ENCODE results near the gene TCEA2. TPM values are rescaled to one million over a fixed set of nuclear protein-coding genes. Genes with fewer than 3 reads are reported as not detected.
A peak's percentile ranks its signal among the peaks of the same experiment; 100 is the strongest.

TCEA2 gene
- total and polyA plus RNA-seq, 2 of the 13 experiments (the other 11 are each of a cell fraction or from before 2014, with no cell fraction given): 28.1 to 33.7 TPM

DNA sequence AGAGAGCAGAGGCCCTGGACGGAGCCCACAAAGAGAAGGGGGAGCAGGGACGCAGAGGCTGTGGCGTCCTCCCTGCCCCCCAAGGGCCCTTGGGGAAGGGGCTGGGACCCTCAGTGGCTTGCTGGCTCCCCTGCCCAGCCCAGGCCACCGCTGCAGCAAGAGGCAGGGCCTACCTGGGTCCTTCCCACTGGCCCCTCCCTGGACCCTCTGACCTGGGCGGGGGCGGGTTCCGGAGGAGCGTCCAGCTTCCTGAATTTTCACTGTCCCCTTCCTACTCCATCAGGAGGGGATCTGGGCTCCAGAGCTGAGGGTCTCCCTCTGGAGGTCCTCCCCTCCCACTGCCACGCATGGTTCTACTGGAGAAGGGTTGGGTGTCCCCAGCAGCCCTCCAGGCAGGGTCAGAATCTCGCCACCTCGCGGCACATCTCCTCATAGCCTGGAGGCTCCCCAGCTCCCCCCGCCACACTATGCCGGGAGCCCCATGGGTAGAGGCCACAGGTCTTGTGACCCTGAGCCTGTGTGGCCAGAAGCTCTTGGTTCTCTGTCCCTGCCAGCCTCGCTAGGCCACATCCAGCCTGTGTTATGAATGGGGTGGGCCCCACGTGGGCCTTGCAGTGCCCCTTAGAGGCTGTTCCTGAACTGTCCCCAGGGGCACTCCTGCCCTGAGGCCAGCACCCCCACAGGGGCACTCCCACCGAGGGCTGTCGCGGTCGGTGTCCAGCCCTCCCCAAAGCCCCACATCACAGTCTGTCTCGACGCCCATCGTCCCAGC, 12.6 kb upstream of the TCEA2 start (continued):
- TF ChIP-seq FUBP1 (CRISPR knock-in tag; IDR thresholded peaks at IDR 0.05; ENCODE audit: borderline replicate concordance) (no peak; the same call in 1 of the 2 replicates), ZNF766 (CRISPR knock-in tag; IDR thresholded peaks at IDR 0.05; ENCODE audit: borderline replicate concordance) (peak; percentile 98), SSRP1 (CRISPR knock-in tag; IDR thresholded peaks at IDR 0.05) (peak; percentile 84), ZNF768 (CRISPR knock-in tag; IDR thresholded peaks at IDR 0.05) (no peak), ZKSCAN1 (IDR thresholded peaks at IDR 0.05; ENCODE audit: low read length) (no peak), POLR2AphosphoS2 (IDR thresholded peaks at IDR 0.05; ENCODE audit: low read depth, low read length) (no peak), ZNF235 (CRISPR knock-in tag; IDR thresholded peaks at IDR 0.05; ENCODE audit: borderline replicate concordance) (0 out of 2 replicates have a peak, but pooled peaks have one; percentile 45), SP4 (CRISPR knock-in tag; IDR thresholded peaks at IDR 0.05) (peak; percentile 87), ZNF850 (CRISPR knock-in tag; conservative IDR thresholded peaks at IDR 0.05) (no peak), KLF12 (CRISPR knock-in tag; IDR thresholded peaks at IDR 0.05; ENCODE audit: borderline replicate concordance) (peak; percentile 94), DRAP1 (CRISPR knock-in tag; IDR thresholded peaks at IDR 0.05) (no peak; the same call in none of the 2 replicates), PITX1 (CRISPR knock-in tag; IDR thresholded peaks at IDR 0.05) (peak; percentile 75), ZNF557 (CRISPR knock-in tag; IDR thresholded peaks at IDR 0.05) (no peak; the same call in 1 of the 2 replicates), ZNF7 (CRISPR knock-in tag; IDR thresholded peaks at IDR 0.05) (peak; percentile 7; the same call in 1 of the 2 replicates)
- TF ChIP-seq, protein P1, sequence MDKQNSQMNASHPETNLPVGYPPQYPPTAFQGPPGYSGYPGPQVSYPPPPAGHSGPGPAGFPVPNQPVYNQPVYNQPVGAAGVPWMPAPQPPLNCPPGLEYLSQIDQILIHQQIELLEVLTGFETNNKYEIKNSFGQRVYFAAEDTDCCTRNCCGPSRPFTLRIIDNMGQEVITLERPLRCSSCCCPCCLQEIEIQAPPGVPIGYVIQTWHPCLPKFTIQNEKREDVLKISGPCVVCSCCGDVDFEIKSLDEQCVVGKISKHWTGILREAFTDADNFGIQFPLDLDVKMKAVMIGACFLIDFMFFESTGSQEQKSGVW (CRISPR knock-in tag; IDR thresholded peaks at IDR 0.05; ENCODE audit: borderline replicate concordance): no peak
- TF ChIP-seq, protein P2, sequence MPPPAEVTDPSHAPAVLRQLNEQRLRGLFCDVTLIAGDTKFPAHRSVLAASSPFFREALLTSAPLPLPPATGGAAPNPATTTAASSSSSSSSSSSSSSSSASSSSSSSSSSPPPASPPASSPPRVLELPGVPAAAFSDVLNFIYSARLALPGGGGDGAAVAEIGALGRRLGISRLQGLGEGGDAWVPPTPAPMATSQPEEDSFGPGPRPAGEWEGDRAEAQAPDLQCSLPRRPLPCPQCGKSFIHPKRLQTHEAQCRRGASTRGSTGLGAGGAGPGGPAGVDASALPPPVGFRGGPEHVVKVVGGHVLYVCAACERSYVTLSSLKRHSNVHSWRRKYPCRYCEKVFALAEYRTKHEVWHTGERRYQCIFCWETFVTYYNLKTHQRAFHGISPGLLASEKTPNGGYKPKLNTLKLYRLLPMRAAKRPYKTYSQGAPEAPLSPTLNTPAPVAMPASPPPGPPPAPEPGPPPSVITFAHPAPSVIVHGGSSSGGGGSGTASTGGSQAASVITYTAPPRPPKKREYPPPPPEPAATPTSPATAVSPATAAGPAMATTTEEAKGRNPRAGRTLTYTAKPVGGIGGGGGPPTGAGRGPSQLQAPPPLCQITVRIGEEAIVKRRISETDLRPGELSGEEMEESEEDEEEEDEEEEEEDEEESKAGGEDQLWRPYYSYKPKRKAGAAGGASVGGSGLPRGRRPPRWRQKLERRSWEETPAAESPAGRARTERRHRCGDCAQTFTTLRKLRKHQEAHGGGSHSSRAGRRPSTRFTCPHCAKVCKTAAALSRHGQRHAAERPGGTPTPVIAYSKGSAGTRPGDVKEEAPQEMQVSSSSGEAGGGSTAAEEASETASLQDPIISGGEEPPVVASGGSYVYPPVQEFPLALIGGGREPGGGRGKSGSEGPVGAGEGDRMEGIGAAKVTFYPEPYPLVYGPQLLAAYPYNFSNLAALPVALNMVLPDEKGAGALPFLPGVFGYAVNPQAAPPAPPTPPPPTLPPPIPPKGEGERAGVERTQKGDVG (CRISPR knock-in tag; IDR thresholded peaks at IDR 0.05; ENCODE audit: borderline replicate concordance): peak; percentile 36; the same call in 1 of the 2 replicates
- TF ChIP-seq, protein P3, sequence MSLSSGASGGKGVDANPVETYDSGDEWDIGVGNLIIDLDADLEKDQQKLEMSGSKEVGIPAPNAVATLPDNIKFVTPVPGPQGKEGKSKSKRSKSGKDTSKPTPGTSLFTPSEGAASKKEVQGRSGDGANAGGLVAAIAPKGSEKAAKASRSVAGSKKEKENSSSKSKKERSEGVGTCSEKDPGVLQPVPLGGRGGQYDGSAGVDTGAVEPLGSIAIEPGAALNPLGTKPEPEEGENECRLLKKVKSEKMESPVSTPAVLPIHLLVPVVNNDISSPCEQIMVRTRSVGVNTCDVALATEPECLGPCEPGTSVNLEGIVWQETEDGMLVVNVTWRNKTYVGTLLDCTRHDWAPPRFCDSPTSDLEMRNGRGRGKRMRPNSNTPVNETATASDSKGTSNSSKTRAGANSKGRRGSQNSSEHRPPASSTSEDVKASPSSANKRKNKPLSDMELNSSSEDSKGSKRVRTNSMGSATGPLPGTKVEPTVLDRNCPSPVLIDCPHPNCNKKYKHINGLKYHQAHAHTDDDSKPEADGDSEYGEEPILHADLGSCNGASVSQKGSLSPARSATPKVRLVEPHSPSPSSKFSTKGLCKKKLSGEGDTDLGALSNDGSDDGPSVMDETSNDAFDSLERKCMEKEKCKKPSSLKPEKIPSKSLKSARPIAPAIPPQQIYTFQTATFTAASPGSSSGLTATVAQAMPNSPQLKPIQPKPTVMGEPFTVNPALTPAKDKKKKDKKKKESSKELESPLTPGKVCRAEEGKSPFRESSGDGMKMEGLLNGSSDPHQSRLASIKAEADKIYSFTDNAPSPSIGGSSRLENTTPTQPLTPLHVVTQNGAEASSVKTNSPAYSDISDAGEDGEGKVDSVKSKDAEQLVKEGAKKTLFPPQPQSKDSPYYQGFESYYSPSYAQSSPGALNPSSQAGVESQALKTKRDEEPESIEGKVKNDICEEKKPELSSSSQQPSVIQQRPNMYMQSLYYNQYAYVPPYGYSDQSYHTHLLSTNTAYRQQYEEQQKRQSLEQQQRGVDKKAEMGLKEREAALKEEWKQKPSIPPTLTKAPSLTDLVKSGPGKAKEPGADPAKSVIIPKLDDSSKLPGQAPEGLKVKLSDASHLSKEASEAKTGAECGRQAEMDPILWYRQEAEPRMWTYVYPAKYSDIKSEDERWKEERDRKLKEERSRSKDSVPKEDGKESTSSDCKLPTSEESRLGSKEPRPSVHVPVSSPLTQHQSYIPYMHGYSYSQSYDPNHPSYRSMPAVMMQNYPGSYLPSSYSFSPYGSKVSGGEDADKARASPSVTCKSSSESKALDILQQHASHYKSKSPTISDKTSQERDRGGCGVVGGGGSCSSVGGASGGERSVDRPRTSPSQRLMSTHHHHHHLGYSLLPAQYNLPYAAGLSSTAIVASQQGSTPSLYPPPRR (CRISPR knock-in tag; IDR thresholded peaks at IDR 0.05; ENCODE audit: borderline replicate concordance): no peak
